GM20431 (cell line): ENCODE data around the gene RAD21L1.
"Not testable (repeated sequence)": the region's sequence is repeated elsewhere in the genome, so short reads cannot be mapped to it uniquely, and the experiment has no call there.

Experiments
- in situ Hi-C: fragments of 300-500 bp; cut with MseI, MboI; formaldehyde crosslinking; loops from one replicate; pipeline ENCODE4 v1.15.0; 2020; ENCODE audit warnings: low sequenced_read_pairs; ENCODE audit not compliant: unreplicated experiment

The RAD21L1 gene

GRCh38 chr20:1198751-1199150 is 27.1 kb upstream of the RAD21L1 start:
- in situ Hi-C loops, result no loop called here

- in situ Hi-C loops, result no loop called here
Measured at GRCh38 chr20:1199212-1199873, 26.5 kb upstream of the RAD21L1 start.

GRCh38 chr20:1199964-1200363 is 25.9 kb upstream of the RAD21L1 start:
- in situ Hi-C loops, result no loop called here

DNA sequence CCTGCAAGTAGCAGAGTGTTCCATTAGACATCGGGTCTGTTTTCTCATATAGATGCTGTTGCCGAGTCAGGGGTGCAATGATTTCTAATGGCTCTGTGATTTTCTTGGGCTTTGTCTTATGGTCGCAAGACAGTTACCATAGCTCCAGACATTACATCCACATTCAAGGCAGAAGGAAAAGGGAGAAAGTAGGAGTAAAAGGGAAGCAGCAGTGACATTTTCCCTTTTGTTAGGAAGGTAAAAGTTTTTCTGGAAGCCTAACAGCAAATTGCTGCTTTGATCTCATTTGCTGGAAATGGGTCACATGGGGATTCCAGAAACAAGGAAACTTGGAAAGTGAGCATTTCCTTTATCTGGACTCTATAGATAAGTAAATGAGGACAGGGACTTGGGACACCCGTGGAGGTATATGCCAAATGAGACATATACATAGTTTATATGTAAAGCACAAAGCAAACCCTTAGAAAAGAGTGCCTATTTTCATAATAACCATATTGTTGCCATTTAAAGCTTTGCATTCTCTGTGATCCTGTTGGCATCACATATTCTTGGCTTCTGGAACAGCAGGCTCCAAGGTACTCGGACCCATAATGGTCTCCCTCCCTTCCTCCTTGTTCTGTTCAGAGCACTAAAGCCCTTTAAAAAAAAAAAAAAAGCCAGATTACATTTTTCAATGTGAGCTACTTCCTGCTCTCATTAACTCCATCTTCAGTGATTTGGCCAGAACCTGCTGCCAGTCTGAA is 22.9 kb upstream of the RAD21L1 start, which contains the start of gene C20orf202:
Gene C20orf202 (plus strand): TSS at position 693 of the 743 bp plus-strand sequence. CDS start 132 bp downstream, outside the sequence.
- in situ Hi-C loops, result no loop called here

GRCh38 chr20:1203630-1204029 is 22.2 kb upstream of the RAD21L1 start:
- in situ Hi-C loops, result no loop called here

GRCh38 chr20:1204113-1204512 is 21.7 kb upstream of the RAD21L1 start:
- in situ Hi-C loops, result no loop called here

- in situ Hi-C loops, result no loop called here
Measured at GRCh38 chr20:1204576-1204975, 21.3 kb upstream of the RAD21L1 start.

- in situ Hi-C loops, result no loop called here
Measured at GRCh38 chr20:1205802-1206201, 20.0 kb upstream of the RAD21L1 start.

DNA sequence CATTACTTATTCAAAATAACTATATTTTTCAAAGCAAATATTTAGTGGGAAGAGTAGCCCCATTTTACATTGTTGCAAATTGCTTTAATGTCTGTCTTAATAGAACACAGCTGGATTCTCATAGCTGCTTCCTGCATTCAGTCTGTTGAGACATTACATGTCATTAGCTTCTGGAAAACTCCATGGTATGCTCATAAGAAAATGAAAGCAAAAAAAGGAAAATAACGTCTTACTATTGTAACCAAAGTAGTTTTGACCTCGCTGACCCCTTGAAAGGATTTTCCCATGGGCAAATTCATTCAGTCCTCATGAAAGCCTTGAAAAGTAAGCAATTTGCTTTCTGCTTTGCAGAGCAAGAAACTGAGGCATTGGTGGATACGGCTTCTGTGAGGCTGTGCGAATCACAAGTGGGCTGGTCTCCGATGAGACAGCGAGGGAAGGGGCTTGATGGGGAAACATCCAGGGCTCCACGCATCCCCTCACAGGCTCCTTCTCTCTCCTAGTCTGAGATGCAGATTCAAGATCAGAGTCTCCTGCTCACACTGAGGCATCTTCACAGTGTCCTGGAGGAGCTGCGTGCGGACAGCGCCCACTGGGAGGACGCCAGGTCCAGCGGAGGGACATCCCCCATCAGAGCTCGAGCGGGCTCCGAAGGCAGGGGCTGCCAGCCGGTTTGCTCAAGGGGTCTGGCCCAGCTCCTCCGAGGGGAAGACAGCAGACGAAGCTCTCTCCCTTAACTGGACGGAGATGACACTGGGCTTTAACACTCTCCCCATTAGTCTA is 19.3 kb upstream of the RAD21L1 start:
- in situ Hi-C loops, result no loop called here

- in situ Hi-C loops, result no loop called here
Measured at GRCh38 chr20:1207293-1207878, 18.5 kb upstream of the RAD21L1 start.

DNA sequence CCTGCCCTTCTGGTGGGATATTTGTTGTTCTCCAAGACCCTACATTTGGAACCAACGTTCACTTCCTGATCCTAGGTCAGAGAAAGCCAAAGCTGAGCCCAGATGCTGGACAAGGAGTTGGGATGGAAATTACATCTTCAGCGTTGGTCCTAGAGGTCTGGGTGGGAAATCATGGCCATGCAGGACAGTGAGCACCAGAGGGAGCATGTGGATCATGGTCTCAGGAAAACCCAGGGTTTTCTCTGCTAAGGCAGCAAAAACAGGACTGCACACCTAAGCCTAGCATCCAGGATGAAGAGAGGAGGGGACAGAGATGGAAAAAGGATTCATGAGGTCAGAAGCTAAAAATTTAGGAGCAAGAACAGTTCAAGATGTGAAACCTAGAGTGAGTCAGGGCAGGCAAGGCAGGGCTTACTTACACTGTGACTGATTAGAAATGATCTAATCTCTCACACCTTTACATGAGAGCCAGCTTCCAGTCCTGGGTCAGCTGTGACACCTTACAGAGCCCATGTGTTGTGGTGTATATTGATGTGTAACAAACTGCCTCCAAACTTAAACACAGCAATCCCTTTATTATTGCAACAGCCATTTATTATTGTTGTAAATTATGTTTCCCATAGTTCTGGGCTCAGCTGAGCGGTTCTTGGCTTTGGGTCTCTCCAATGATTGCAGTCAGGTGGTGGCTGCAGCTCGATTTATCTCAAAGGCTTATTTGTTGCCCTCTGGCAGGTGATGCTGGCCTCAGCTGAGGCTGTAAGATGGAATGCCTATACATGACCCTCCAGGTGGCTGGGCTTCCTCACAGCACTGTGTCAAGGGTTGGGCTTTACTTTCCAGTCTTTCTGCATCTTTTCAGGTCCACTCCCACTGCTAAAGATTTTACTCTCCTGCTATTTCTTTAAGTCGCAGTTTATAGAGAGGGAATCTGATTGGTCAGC is 16.1 kb upstream of the RAD21L1 start:
- in situ Hi-C loops, result no loop called here

DNA sequence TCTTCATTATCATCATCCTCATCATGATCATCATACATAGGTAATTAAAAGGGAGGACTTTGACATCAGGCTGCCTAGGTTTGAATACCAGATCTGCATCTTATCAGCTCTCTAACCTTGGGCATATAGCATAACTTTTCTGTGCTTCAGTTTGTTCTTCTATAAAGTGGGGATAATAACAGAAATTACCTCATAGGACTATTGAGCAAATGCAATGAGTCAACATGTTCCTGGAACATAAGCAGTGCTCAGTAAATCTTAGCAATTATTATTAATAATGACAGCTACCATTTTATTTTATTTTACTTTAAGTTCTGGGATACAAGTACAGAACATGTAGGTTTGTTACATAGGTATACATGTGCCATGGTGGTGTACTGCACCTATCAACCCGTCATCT is 15.3 kb upstream of the RAD21L1 start:
- in situ Hi-C loops, result no loop called here

- in situ Hi-C loops, result no loop called here
Measured at GRCh38 chr20:1212023-1212422, 13.8 kb upstream of the RAD21L1 start.

DNA sequence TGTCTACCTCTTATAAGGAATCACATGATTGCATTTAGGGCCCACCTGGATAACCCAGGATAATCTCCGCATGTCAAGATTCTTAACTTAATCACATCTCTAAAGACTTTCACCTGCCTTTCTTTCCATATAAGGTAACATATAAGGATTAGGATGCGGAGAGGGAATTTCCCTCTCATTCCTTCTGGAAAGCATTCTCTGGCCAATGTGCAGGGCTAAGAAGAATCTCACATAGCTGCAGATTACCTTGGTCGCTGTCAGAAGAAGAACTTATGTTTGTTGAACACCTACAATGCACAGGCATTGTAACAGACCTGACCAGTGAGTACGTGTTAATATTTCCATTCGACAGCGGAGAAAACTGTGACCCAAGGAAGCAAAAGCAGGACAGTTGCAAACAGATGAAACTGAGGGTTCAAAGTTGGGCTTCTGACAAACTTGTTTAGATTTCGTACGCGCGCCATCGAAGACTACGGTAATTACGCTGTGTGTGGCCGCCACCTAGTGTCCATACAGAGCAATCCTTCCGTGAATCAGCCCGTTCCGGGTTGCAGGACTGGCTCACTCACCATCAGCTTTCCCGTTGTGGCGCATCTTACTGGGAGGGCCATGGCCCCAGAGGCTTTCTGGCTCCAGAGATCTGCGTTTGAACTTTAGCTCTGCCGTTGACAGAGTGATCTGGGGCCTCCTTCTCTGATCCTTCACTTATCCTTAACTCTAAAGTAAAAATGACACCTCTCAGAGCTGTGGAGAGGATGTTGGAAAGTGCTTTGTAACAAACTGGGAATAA is 13.0 kb upstream of the RAD21L1 start:
- in situ Hi-C loops, result no loop called here

DNA sequence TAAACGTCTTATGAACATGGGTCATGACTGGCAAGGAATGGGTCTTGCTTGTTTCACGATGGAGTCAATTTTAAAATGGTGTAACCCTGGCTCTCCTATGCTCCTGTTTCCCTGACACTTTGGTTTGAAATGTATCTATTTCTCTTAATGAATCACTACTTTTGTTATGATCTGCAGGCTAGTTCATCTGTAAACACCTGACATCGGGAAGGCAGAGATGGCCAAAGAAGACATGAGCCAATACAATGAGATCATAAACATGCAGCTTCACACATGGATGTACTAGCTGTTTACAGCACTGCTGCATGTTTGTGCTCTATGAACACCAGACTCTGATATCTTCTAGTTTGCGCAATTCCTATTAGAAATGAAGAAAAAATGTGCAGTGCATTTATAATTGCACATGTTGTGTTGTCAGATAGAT is 11.0 kb upstream of the RAD21L1 start:
- in situ Hi-C loops, result no loop called here

DNA sequence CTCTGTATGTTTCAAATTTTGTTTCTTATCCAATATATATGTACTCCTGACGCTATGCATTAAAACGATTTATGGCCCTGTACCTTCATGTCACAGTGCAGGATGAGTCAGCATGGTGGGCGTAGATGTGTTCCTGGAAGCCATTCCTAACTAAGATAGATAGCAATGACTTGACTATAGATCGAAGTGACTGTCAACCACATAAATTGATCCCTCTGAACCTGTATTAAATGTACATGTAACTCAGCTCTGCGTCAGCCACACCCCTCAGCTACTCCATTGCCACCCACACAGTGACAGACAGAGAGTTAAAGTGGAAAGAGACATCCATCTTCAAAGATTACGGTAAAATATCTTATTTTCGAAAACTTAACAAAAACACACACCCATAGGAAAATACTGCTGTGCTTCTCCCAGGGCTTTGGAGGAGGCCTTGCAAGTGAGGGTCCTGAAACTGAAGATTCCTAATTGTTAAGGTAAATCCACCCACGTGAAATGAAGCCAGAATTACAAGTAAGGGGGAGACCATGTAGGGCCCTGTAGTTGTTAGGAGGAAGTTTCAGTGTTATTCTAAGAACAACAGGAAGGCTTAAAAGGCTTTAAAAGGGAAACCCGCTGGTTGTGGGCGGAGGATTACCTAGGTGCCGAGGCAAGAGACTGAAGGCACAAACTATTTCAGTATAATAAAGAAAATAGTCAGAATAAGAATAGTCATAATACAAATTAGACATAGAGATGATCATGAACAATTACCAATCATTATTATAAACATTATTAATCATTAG is 10.3 kb upstream of the RAD21L1 start:
- in situ Hi-C loops, result no loop called here

DNA sequence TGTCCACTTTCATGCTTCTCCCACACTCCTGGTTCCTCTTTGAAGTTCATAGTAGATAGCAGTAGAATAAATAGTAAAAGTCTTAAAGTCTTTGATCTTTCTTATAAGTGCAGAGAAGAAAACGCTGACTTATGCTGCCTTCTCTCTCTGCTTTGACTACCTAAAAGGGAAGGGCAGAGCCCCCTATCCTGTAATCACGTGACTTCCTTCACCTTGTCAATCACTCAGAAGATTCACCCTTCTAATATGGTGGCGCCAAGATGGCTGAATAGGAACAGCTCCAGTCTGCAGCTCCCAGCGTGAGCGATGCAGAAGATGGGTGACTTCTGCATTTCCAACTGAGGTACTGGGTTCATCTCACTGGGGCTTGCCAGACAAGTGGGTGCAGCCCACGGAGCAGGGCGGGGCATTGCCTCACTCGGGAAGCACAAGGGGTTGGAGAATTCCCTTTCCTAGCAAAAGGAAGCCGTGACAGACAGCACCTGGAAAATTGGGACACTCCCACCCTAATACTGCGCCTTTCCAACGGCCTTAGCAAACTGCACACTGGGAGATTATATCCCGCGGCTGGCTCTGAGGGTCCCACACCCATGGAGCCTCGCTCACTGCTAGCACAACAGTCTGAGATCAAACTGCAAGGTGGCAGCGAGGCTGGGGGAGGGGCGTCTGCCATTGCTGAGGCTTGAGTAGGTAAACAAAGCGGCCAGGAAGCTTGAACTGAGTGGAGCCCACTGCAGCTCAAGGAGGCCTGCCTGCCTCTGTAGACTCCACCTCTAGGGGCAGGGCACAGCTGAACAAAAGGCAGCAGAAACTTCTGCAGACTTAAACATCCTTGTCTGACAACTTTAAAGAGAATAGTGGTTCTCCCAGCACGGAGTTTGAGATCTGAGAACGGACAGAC is 9.1 kb upstream of the RAD21L1 start:
- in situ Hi-C loops, result not testable (repeated sequence)
